Occipital lobe (tissue), 1 donor: Measurements from ENCODE around the gene DAPL1. TPM values are rescaled to one million over a fixed set of nuclear protein-coding genes. Genes with fewer than 3 reads are reported as not detected.

Experiments used
- total RNA-seq: library from RNA; depleted of rRNA; stranded (reverse); fragments of >200 nt; gene quantifications from one replicate; pipeline ENCODE4 v1.2.3, GENCODE V29; 2014

DAPL1 gene
- total RNA-seq, 1 donor from 2014 or later = not detected

Other genes with a start within 250 kb of the DAPL1 start
- 8.9 TPM for gene TANC1, start 173.3 kb downstream of the DAPL1 start, total RNA-seq